Prostate gland (tissue), 2 donors: ENCODE measurements around the gene YTHDC1. TPM values are rescaled to one million over a fixed set of nuclear protein-coding genes. Genes with fewer than 3 reads are reported as not detected.
"Not testable (repeated sequence)": the region's sequence is repeated elsewhere in the genome, so short reads cannot be mapped to it uniquely, and the experiment has no call there.

ENCODE experiments used
- DNase-seq: peaks from one replicate; pipeline ENCODE4 v3.0.0-alpha.2; 2019; ENCODE audit warnings: low spot score
- H3K27ac ChIP-seq, 2 donors: fragments of 200-600 bp; sonication (generic); 2 replicates each; pipeline ENCODE4 v1.5.1; 2017 to 2019
- H3K27me3 ChIP-seq: fragments of 200-600 bp; sonication (generic); replicated peaks from 2 replicates; pipeline ENCODE4 v1.5.1; 2019; ENCODE audit not compliant: insufficient read depth
- H3K36me3 ChIP-seq, 2 donors: fragments of 200-600 bp; sonication (generic); 1 replicate in 1 of 2; 2 replicates in 1 of 2; pipeline versions ENCODE4 v1.5.1 to v1.8.1; 2017 to 2019
- H3K4me1 ChIP-seq: fragments of 200-600 bp; sonication (generic); replicated peaks from 2 replicates; pipeline ENCODE4 v1.5.1; 2019
- H3K4me3 ChIP-seq, 2 donors: fragments of 200-600 bp; sonication (generic); 2 replicates each; pipeline ENCODE4 v1.5.1; 2017 to 2019
- H3K9me3 ChIP-seq: fragments of 200-600 bp; sonication (generic); 2 replicates; pipeline ENCODE4 v1.5.1; 2017
- POLR2A ChIP-seq: fragments of 450-650 bp; IDR thresholded peaks from one replicate; pipeline ENCODE4 v1.6.1; 2016; ENCODE audit warnings: antibody characterized with exemption, mild to moderate bottlenecking
- POLR2AphosphoS5 ChIP-seq: sonication (generic); formaldehyde crosslinking; IDR thresholded peaks from one replicate; pipeline ENCODE4 v1.6.1; 2017; ENCODE audit warnings: antibody characterized with exemption
- WGBS: methylation state at CpG from one replicate; pipeline ENCODE4 v1.1.5; 2018; 5-methylcytosine and 5-hydroxymethylcytosine counted together
- intact Hi-C: fragments of 100-400 bp; cut with DNase I; formaldehyde crosslinking; loops from one replicate; pipeline ENCODE4 v1.14.2; 2022
- total RNA-seq, 2 donors: library from RNA; depleted of rRNA; stranded (reverse); fragments of >200 nt; gene quantifications; one replicate each; pipeline ENCODE4 v1.1.0, GENCODE V29; 2016
- TF ChIP-seq, protein P1 (sequence below), 4 experiments: fragments of 200-600 bp in 2 of 4; fragments of 450-650 bp in 2 of 4; sonication (generic) in 2 of 4; IDR thresholded peaks; 1 replicate in 3 of 4; 2 replicates in 1 of 4; pipeline ENCODE4 v1.5.1; 2016 to 2019; ENCODE audit warnings: antibody characterized with exemption in 4 of 4, mild to moderate bottlenecking in 2 of 4, moderate library complexity in 2 of 4

The YTHDC1 gene
- total RNA-seq, 2 donors from 2014 or later, result 57.7 to 91.6 TPM

DNA sequence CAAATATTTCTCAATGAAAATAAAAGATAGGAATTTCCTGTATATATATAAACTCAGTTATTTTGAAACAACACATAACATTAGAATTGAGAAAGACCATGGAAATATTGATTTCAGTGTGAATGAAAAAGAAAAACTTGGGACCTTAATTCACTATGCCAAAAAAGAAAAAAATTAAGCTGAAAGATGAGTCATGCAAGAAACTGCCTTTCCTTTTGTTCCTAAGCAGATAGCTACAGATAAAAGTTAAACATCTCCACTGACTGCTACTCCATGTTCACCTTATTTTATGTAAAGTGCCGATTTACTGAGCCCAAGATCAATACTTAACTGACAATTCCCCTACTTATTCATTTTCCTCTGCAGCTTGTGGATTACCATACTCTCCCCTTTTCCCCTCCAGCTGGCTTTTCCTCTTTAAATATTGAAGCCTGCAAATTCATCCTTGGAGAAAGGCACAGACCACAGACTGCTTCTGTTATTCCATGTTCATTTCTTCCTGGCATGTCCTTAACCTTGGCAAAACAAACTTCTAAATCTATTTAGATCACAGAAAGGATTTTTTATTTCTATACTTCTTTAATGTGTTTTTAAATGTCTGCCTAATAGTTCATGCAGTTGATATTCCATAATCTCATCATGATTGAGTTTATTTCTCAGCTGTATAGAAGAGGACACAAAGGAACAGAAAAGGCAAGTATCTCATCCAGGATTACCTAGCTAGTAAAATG, 40.5 kb upstream of the YTHDC1 start:
- TF ChIP-seq, protein P1, sequence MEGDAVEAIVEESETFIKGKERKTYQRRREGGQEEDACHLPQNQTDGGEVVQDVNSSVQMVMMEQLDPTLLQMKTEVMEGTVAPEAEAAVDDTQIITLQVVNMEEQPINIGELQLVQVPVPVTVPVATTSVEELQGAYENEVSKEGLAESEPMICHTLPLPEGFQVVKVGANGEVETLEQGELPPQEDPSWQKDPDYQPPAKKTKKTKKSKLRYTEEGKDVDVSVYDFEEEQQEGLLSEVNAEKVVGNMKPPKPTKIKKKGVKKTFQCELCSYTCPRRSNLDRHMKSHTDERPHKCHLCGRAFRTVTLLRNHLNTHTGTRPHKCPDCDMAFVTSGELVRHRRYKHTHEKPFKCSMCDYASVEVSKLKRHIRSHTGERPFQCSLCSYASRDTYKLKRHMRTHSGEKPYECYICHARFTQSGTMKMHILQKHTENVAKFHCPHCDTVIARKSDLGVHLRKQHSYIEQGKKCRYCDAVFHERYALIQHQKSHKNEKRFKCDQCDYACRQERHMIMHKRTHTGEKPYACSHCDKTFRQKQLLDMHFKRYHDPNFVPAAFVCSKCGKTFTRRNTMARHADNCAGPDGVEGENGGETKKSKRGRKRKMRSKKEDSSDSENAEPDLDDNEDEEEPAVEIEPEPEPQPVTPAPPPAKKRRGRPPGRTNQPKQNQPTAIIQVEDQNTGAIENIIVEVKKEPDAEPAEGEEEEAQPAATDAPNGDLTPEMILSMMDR (IDR thresholded peaks at IDR 0.05), result no peak
- TF ChIP-seq POLR2A (no peak), POLR2AphosphoS5 (no peak)
- Histone ChIP-seq H3K27me3 (no peaks in the 10 kb centered on the region), H3K4me3 (no peak overlapping the region), H3K9me3 (no peaks in the 10 kb centered on the region), H3K4me1 (no peaks in the 10 kb centered on the region), H3K27ac (no peak overlapping the region), H3K36me3 (no peaks in the 10 kb centered on the region)
- DNase-seq, result no peak
- WGBS, result 23% methylated on average over 1 of the region's 1 CpG
- intact Hi-C loops, result no loop called here

DNA sequence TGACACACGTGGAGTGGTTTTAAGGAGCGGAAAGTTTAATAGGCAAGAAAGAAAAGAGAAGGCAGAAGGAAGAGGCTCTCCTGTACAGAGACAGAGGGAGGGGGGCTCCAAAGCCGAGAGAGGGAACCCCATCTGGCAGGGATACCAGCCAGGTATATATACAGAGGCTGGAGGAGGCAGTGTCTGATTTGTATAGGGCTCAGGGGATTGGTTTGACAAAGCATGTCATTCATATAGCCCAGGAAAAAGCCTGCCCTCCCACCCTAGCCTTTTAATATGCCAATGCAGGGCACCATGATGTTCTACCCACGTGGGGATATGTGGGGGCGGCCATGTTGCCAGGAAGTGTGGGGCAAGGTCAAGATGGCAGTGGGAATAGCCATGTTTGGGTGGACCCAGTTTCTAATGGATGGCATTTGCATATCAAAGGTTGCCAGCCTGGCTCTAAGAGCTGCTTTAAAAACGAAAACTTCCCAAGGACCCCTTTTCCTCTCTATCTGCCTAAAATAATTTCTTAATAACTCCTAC, 39.6 kb upstream of the YTHDC1 start:
- H3K27me3 ChIP-seq, H3K4me1 ChIP-seq, H3K9me3 ChIP-seq, DNase-seq, H3K4me3 ChIP-seq, H3K27ac ChIP-seq, intact Hi-C loops, H3K36me3 ChIP-seq: not testable (repeated sequence)
- 69% methylated on average over 6 of the region's 6 CpGs for WGBS

DNA sequence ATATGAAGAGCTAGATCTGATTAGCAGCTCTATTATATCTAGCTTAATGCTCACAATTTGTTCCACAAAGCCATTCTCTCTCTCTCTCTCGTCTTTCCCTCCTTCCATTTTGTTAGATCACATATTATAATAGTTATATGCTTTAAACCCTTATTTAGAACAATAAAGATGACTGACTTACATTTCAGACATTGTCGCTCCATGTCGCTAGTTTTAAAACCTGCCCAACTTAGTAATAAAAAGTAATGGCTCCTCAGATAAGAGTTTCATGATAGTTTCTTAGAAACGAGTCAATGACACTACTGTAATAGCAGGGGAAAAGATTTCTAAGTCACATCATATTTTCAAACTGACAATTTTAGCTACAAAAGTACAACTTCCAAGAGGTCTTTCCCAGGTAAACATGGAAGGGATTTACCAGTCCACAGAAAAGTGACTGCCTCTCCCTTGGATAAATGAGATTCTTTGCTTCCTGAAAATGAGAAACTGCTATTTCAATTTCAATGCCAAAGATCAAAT, 38.5 kb upstream of the YTHDC1 start:
- intact Hi-C loops, result no loop called here
- 74% methylated on average over 4 of the region's 4 CpGs for WGBS
- no peak overlapping the region for H3K4me3 ChIP-seq
- no peak for DNase-seq
- H3K36me3 ChIP-seq, result no peaks in the 10 kb centered on the region
- TF ChIP-seq POLR2A (no peak), POLR2AphosphoS5 (no peak)
- TF ChIP-seq, protein P1 (IDR thresholded peaks at IDR 0.05), result no peak
- no peaks in the 10 kb centered on the region for H3K4me1 ChIP-seq
- H3K27me3 ChIP-seq, result no peaks in the 10 kb centered on the region
- no peak overlapping the region for H3K27ac ChIP-seq
- no peaks in the 10 kb centered on the region for H3K9me3 ChIP-seq

DNA sequence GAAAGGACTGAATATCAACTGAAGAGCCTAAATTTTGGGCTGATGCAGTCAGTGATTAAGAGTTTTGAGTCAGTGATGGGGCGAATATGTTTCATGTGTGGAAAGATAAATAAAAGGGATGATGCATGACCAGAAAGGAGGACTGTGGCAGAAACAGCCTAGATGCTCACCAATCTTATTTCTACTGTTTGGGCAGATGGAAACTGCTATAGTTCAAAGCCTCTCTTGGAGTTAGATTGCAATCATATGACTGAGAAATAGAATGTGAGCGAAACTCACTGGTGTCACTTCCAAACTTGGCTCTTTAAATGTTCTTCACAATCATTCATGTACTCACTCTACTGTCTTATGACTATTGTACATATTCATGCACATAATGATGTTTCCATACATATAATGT, 35.4 kb upstream of the YTHDC1 start:
- DNase-seq, result no peak
- H3K27me3 ChIP-seq, result no peaks in the 10 kb centered on the region
- H3K4me3 ChIP-seq, result no peak overlapping the region
- H3K4me1 ChIP-seq, result no peaks in the 10 kb centered on the region
- WGBS, result 87% methylated on average over 2 of the region's 2 CpGs
- H3K9me3 ChIP-seq, result no peaks in the 10 kb centered on the region
- TF ChIP-seq POLR2AphosphoS5, result no peak
- intact Hi-C loops, result no loop called here
- H3K27ac ChIP-seq, result no peak overlapping the region
- no peaks in the 10 kb centered on the region for H3K36me3 ChIP-seq

DNA sequence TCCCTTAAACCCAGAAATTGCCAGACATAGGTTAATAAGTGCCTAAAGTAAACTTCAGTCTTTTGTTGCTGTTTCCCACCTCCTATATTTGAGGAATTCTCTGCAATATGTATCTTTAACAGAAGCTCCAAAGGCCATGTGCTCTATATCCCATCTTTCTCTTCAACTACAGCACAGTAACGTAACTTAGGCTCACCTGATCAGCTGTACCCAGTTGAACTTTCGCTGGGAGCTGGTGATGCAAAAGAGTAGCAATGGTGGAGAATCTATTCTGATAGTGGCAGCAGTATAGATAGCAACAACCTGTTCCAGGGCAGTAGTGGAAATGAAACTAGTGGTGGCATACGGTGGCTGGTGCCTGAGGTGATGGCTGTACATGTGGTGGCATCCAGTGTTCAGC, 33.2 kb upstream of the YTHDC1 start:
- no peak for DNase-seq
- Histone ChIP-seq H3K27ac (no peak overlapping the region), H3K4me1 (no peaks in the 10 kb centered on the region), H3K4me3 (no peak overlapping the region), H3K9me3 (no peaks in the 10 kb centered on the region), H3K36me3 (no peaks in the 10 kb centered on the region), H3K27me3 (no peaks in the 10 kb centered on the region)
- 61% methylated on average over 3 of the region's 3 CpGs for WGBS
- TF ChIP-seq POLR2AphosphoS5 (no peak), POLR2A (no peak)
- TF ChIP-seq, protein P1 (IDR thresholded peaks at IDR 0.05), result no peak
- intact Hi-C loops, result no loop called here

DNA sequence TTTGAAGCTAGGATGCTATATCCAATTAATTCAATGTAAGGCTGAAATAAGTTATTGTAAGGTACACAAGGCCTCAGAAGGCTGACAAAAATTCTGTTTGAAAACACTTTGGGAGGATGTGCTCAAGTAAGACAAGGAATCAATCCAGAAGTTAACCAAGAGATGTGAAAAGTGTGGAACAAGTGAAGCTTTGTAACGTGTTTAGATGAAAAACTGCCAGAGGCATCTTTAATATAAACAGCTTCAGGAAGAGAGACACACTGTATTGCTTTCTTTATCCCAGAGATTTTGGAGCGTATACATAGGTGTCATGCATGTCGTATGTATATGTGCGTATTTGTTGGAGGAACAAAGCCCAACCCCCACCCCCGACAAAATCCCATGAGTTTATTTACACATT, 28.3 kb upstream of the YTHDC1 start:
- no peaks in the 10 kb centered on the region for H3K27me3 ChIP-seq
- H3K4me3 ChIP-seq, result no peak overlapping the region
- 74% methylated on average over 5 of the region's 5 CpGs for WGBS
- DNase-seq, result no peak
- H3K9me3 ChIP-seq, result no peaks in the 10 kb centered on the region
- no peaks in the 10 kb centered on the region for H3K4me1 ChIP-seq
- no peaks in the 10 kb centered on the region for H3K36me3 ChIP-seq
- intact Hi-C loops, result loop anchor here (5.0 kb wide), 1 partner anchor 106 kb away; no protein-coding TSS in a partner anchor
- TF ChIP-seq, protein P1 (IDR thresholded peaks at IDR 0.05), result no peak
- no peak for TF ChIP-seq POLR2AphosphoS5
- no peak for TF ChIP-seq POLR2A
- H3K27ac ChIP-seq, result no peak overlapping the region
